H9 (cell line): ENCODE results near the gene PEX10. TPM values are rescaled to one million over a fixed set of nuclear protein-coding genes. Genes with fewer than 3 reads are reported as not detected.

Experiments used
- DNase-seq: peaks from one replicate; pipeline ENCODE4 v3.0.0-alpha.2; 2017
- H2AFZ ChIP-seq: one replicate; pipeline ENCODE4 v1.6.1; 2013; ENCODE audit warnings: mild to moderate bottlenecking, low read length, control low read depth, moderate library complexity
- H2AK5ac ChIP-seq: 2 replicates; pipeline ENCODE4 v1.6.1; 2013; ENCODE audit warnings: low read length, control low read depth, mixed read lengths; ENCODE audit not compliant: insufficient read length
- H2BK120ac ChIP-seq: one replicate; pipeline ENCODE4 v1.6.1; 2013; ENCODE audit warnings: low read depth, mild to moderate bottlenecking, low read length, control low read depth, inconsistent platforms; ENCODE audit not compliant: poor library complexity, severe bottlenecking
- H2BK12ac ChIP-seq: 2 replicates; pipeline ENCODE4 v1.6.1; 2013; ENCODE audit warnings: low read length, control low read depth, mixed read lengths, low read depth; ENCODE audit not compliant: insufficient read length
- H2BK15ac ChIP-seq: 2 replicates; pipeline ENCODE4 v1.6.1; 2013; ENCODE audit warnings: low read depth, low read length, control low read depth
- H2BK20ac ChIP-seq: one replicate; pipeline ENCODE4 v1.6.1; 2013; ENCODE audit warnings: low read depth, mild to moderate bottlenecking, low read length, control low read depth, inconsistent platforms; ENCODE audit not compliant: poor library complexity, severe bottlenecking
- H2BK5ac ChIP-seq: 2 replicates; pipeline ENCODE4 v1.6.1; 2013; ENCODE audit warnings: low read length, control low read depth, mixed read lengths; ENCODE audit not compliant: insufficient read length
- H3K14ac ChIP-seq: 2 replicates; pipeline ENCODE4 v1.6.1; 2013; ENCODE audit warnings: low read length, control low read depth; ENCODE audit not compliant: insufficient read depth
- H3K18ac ChIP-seq: 2 replicates; pipeline ENCODE4 v1.6.1; 2013; ENCODE audit warnings: low read depth, mild to moderate bottlenecking, mixed read lengths, low read length, control low read depth; ENCODE audit not compliant: insufficient read length
- H3K23ac ChIP-seq: 2 replicates; pipeline ENCODE4 v1.6.1; 2013; ENCODE audit warnings: low read length, control low read depth, mixed read lengths, low read depth; ENCODE audit not compliant: insufficient read length
- H3K23me2 ChIP-seq: 2 replicates; pipeline ENCODE4 v1.6.1; 2013; ENCODE audit warnings: low read depth, mild to moderate bottlenecking, mixed read lengths, low read length, control low read depth; ENCODE audit not compliant: insufficient read length, poor library complexity, severe bottlenecking
- H3K27ac ChIP-seq: 2 replicates; pipeline ENCODE4 v1.5.1; 2013; ENCODE audit warnings: low read length, control low read depth, mixed read lengths, low read depth; ENCODE audit not compliant: insufficient read length
- H3K27me3 ChIP-seq: 2 replicates; pipeline ENCODE4 v1.6.1; 2013; ENCODE audit warnings: low read length, control low read depth, inconsistent platforms; ENCODE audit not compliant: insufficient read depth
- H3K4ac ChIP-seq: 2 replicates; pipeline ENCODE4 v1.6.1; 2013; ENCODE audit warnings: low read depth, mild to moderate bottlenecking, control low read depth, inconsistent platforms, low read length, moderate library complexity
- H3K4me1 ChIP-seq: 2 replicates; pipeline ENCODE4 v1.6.1; 2013; ENCODE audit warnings: low read length, control low read depth, inconsistent platforms; ENCODE audit not compliant: insufficient read depth
- H3K4me2 ChIP-seq: 2 replicates; pipeline ENCODE4 v1.6.1; 2013; ENCODE audit warnings: low read length, control low read depth, mixed read lengths; ENCODE audit not compliant: insufficient read length, insufficient read depth
- H3K56ac ChIP-seq: 2 replicates; pipeline ENCODE4 v1.6.1; 2013; ENCODE audit warnings: low read depth, mild to moderate bottlenecking, mixed read lengths, low read length, control low read depth; ENCODE audit not compliant: insufficient read length
- H3K79me1 ChIP-seq: 2 replicates; pipeline ENCODE4 v1.6.1; 2013; ENCODE audit warnings: low read depth, mild to moderate bottlenecking, moderate library complexity, low read length, control low read depth, inconsistent platforms; ENCODE audit not compliant: insufficient read depth, poor library complexity, severe bottlenecking
- H3K79me2 ChIP-seq: 2 replicates; pipeline ENCODE4 v1.6.1; 2013; ENCODE audit warnings: low read length, control low read depth, inconsistent platforms; ENCODE audit not compliant: insufficient read depth
- H3K9ac ChIP-seq: 2 replicates; pipeline ENCODE4 v1.6.1; 2013; ENCODE audit warnings: low read length, control low read depth, mixed read lengths; ENCODE audit not compliant: insufficient read length; ENCODE audit errors: extremely low read depth
- H3K9me3 ChIP-seq: one replicate; pipeline ENCODE4 v1.6.1; 2013; ENCODE audit warnings: low read depth, low read length, inconsistent platforms; ENCODE audit not compliant: control insufficient read depth
- H3T11ph ChIP-seq: one replicate; pipeline ENCODE4 v1.6.1; 2013; ENCODE audit warnings: mild to moderate bottlenecking, low read length, control low read depth, inconsistent platforms
- H4K20me1 ChIP-seq: one replicate; pipeline ENCODE4 v1.6.1; 2013; ENCODE audit not compliant: control insufficient read depth, insufficient read length, insufficient read depth
- H4K5ac ChIP-seq: 2 replicates; pipeline ENCODE4 v1.6.1; 2013; ENCODE audit warnings: low read depth, mild to moderate bottlenecking, mixed read lengths, low read length, control low read depth; ENCODE audit not compliant: insufficient read length
- H4K8ac ChIP-seq: replicated peaks from 2 replicates; pipeline ENCODE4 v1.6.1; 2013; ENCODE audit warnings: low read length, control low read depth, mixed read lengths, low read depth; ENCODE audit not compliant: insufficient read length
- H4K91ac ChIP-seq: 2 replicates; pipeline ENCODE4 v1.6.1; 2013; ENCODE audit warnings: low read depth, mild to moderate bottlenecking, moderate library complexity, mixed read lengths, low read length, control low read depth; ENCODE audit not compliant: insufficient read length
- H3K27ac Mint-ChIP-seq, 3 experiments: 2 replicates in 2 of 3; 3 replicates in 1 of 3; pipeline ENCODE4 v1.8.0; 2020 to 2021; ENCODE audit warnings: mixed read lengths in 3 of 3, mild to moderate bottlenecking in 1 of 3, moderate library complexity in 1 of 3
- H3K27me3 Mint-ChIP-seq: 2 replicates; pipeline ENCODE4 v1.8.0; 2021; ENCODE audit warnings: low read depth, mild to moderate bottlenecking, moderate library complexity, mixed read lengths
- H3K36me3 Mint-ChIP-seq, 3 experiments: 2 replicates in 2 of 3; 3 replicates in 1 of 3; pipeline ENCODE4 v1.8.0; 2020 to 2021; ENCODE audit warnings: low read depth in 3 of 3, mixed read lengths in 3 of 3; ENCODE audit not compliant: insufficient read depth in 1 of 3
- H3K4me1 Mint-ChIP-seq, 2 experiments: 2 replicates each; pipeline ENCODE4 v1.8.0; 2020; ENCODE audit warnings: mixed read lengths in 2 of 2
- H3K4me3 Mint-ChIP-seq, 2 experiments: 2 replicates in 1 of 2; 3 replicates in 1 of 2; pipeline ENCODE4 v1.8.0; 2020 to 2021; ENCODE audit warnings: mild to moderate bottlenecking in 2 of 2, mixed read lengths in 2 of 2, moderate library complexity in 1 of 2
- H3K9me3 Mint-ChIP-seq, 2 experiments: 2 replicates in 1 of 2; 3 replicates in 1 of 2; pipeline ENCODE4 v1.8.0; 2020; ENCODE audit warnings: mild to moderate bottlenecking in 2 of 2, mixed read lengths in 2 of 2, moderate library complexity in 1 of 2
- CTCF ChIP-seq: fragments of 200-600 bp; sonication (generic); conservative IDR thresholded peaks from 3 replicates; pipeline ENCODE4 v1.8.0; 2021; ENCODE audit warnings: antibody characterized with exemption, mild to moderate bottlenecking
- WGBS: extraction: QIAGEN DNeasy Blood & Tissue Kit; methylation state at CpG from one replicate; pipeline ENCODE4 v1.1.7; 2013; ENCODE audit warnings: missing lambda C conversion rate, low lambda C conversion rate, mixed read lengths; ENCODE audit not compliant: insufficient read length; ENCODE audit errors: extremely low coverage; 5-methylcytosine and 5-hydroxymethylcytosine counted together
- total RNA-seq: library from RNA; stranded (reverse); gene quantifications from 2 replicates; pipeline ENCODE4 v1.2.1, GENCODE V29; 2021

Gene PEX10
- total RNA-seq, 1 experiment from 2014 or later: 34.4 TPM

- Histone ChIP-seq H3K79me1 (no peaks in the 10 kb centered on the region), H3K4me1 (no peaks in the 10 kb centered on the region), H2BK5ac (no peak overlapping the region), H3K23ac (no peak overlapping the region), H3K18ac (no peak overlapping the region), H3K14ac (no peak overlapping the region), H2BK12ac (no peak overlapping the region), H4K8ac (no peak overlapping the region), H2AK5ac (no peak overlapping the region), H2AFZ (no peak overlapping the region), H3K9me3 (no peaks in the 10 kb centered on the region), H2BK20ac (no peak overlapping the region), H3K4me2 (no peak overlapping the region), H3K9ac (no peak overlapping the region), H4K5ac (no peak overlapping the region), H3K27me3 (no peaks in the 10 kb centered on the region), H2BK15ac (no peak overlapping the region), H3T11ph (no peak overlapping the region), H4K91ac (no peak overlapping the region), H4K20me1 (no peaks in the 10 kb centered on the region), H3K56ac (no peak overlapping the region), H3K79me2 (no peaks in the 10 kb centered on the region), H2BK120ac (no peak overlapping the region), H3K4ac (no peak overlapping the region), H3K23me2 (no peaks in the 10 kb centered on the region), H3K27ac (no peak overlapping the region)
- Mint-ChIP-seq H3K4me3 (no peak overlapping the region), H3K27ac (0 out of 7 replicates have a peak overlapping the region, but pooled peaks of 1 of the 3 experiments have one; percentile 9), H3K27me3 (no peaks in the 10 kb centered on the region; the same call in 1 of the 2 replicates), H3K9me3 (no peaks in the 10 kb centered on the region), H3K36me3 (peaks cover 0 to 11% (median 0%) of the 10 kb centered on the region in 3 experiments; a peak in 3 of 7 replicates), H3K4me1 (peaks cover 3 to 4% of the 10 kb centered on the region in 2 experiments; a peak in 1 of 4 replicates)
- no peak for TF ChIP-seq CTCF
- DNase-seq: no peak
- no CpG with 5 or more reads among the region's 14 CpGs for WGBS
These were observed 28.8 kb downstream of the PEX10 start for GRCh38 chr1:2383576-2383975.
